GM21717 (cell line): Measurements from ENCODE around the gene NCAM1.

Experiments
- ATAC-seq: cut with Tn5 transposase; IDR thresholded peaks from one replicate; pipeline ENCODE4 v1.9.1; 2021; ENCODE audit warnings: mild to moderate bottlenecking, moderate library complexity; ENCODE audit not compliant: unreplicated experiment

NCAM1 gene

GRCh38 chr11:113193016-113193415 lies 231.8 kb downstream of the NCAM1 start:
- no peak for ATAC-seq

- no peak for ATAC-seq
Observed at GRCh38 chr11:113193946-113194345, 232.7 kb downstream of the NCAM1 start.

GRCh38 chr11:113195728-113196127 lies 234.5 kb downstream of the NCAM1 start:
- no peak for ATAC-seq

GRCh38 chr11:113197446-113197845 lies 236.2 kb downstream of the NCAM1 start:
- ATAC-seq: no peak

GRCh38 chr11:113198972-113199661 lies 237.9 kb downstream of the NCAM1 start:
- ATAC-seq: no peak

GRCh38 chr11:113199866-113200265 lies 238.6 kb downstream of the NCAM1 start:
- ATAC-seq: no peak

GRCh38 chr11:113201054-113201818 lies 240.0 kb downstream of the NCAM1 start:
- ATAC-seq: no peak

- no peak for ATAC-seq
Observed at GRCh38 chr11:113202431-113202830, 241.2 kb downstream of the NCAM1 start.

- ATAC-seq: no peak
Observed at GRCh38 chr11:113203141-113203753, 242.0 kb downstream of the NCAM1 start.

GRCh38 chr11:113204280-113204679 lies 243.1 kb downstream of the NCAM1 start:
- no peak for ATAC-seq

GRCh38 chr11:113213549-113213948 lies 252.3 kb downstream of the NCAM1 start:
- ATAC-seq: no peak

GRCh38 chr11:113222241-113222640 lies 261.0 kb downstream of the NCAM1 start:
- no peak for ATAC-seq

GRCh38 chr11:113234888-113235287 lies 273.7 kb downstream of the NCAM1 start:
- ATAC-seq: no peak

- ATAC-seq: no peak
Observed at GRCh38 chr11:113237261-113237660, 276.0 kb downstream of the NCAM1 start.

- ATAC-seq: no peak
Observed at GRCh38 chr11:113238721-113239120, 277.5 kb downstream of the NCAM1 start.

GRCh38 chr11:113240389-113240788 lies 279.2 kb downstream of the NCAM1 start:
- ATAC-seq: no peak

GRCh38 chr11:113240790-113241635 lies 279.8 kb downstream of the NCAM1 start:
- ATAC-seq: no peak

- no peak for ATAC-seq
Observed at GRCh38 chr11:113241636-113242054, 280.4 kb downstream of the NCAM1 start.

- ATAC-seq: no peak
Observed at GRCh38 chr11:113242060-113242459, 280.8 kb downstream of the NCAM1 start.

- no peak for ATAC-seq
Observed at GRCh38 chr11:113242767-113243397, 281.7 kb downstream of the NCAM1 start.

- ATAC-seq: no peak
Observed at GRCh38 chr11:113243696-113244095, 282.5 kb downstream of the NCAM1 start.
